GM12878 (cell line): ENCODE data around the gene VCL. TPM values are rescaled to one million over a fixed set of nuclear protein-coding genes. Genes with fewer than 3 reads are reported as not detected.

Source experiments
- ATAC-seq: fragments of 200-7000 bp; cut with Tn5 transposase; 3 replicates; pipeline ENCODE4 v1.9.1; 2020; ENCODE audit warnings: mild to moderate bottlenecking, moderate library complexity
- BruUV-seq: library from RNA; stranded (reverse); fragments of 400-500 nt; replicated peaks from 2 replicates; lab custom pipeline; 2021; lab: Mats Ljungman, UMichigan
- CTCF ChIA-PET: fragments of 300-600 bp; sonication (Branson Sonifier 250); formaldehyde crosslinking; extraction: SDS; loops from one replicate; lab custom pipeline; 2021; ENCODE audit warnings: inconsistent platforms; lab: Yijun Ruan, JAX
- POLR2A ChIA-PET: fragments of 350-600 bp; formaldehyde crosslinking; extraction: SDS; loops from one replicate; lab custom pipeline; 2021; ENCODE audit warnings: inconsistent platforms; lab: Charles Lee
- RAD21 ChIA-PET: fragments of 300-600 bp; sonication (Branson Sonifier 250); formaldehyde crosslinking; loops from one replicate; lab custom pipeline; 2023; ENCODE audit warnings: antibody characterized with exemption; ENCODE audit not compliant: unreplicated experiment; lab: Charles Lee
- SMC1A ChIA-PET: fragments of 300-600 bp; sonication (Branson Sonifier 250); formaldehyde crosslinking; loops from one replicate; lab custom pipeline; 2023; ENCODE audit not compliant: unreplicated experiment, uncharacterized antibody; lab: Charles Lee
- DNase-seq: peaks from one replicate; pipeline ENCODE4 v3.0.0-alpha.2; 2011; ENCODE audit warnings: low read depth, low spot score
- FAIRE-seq: peaks from 3 replicates; lab custom pipeline; 2011; peaks lifted over from hg19 to GRCh38; lab: Jason Lieb, UNC
- H2AFZ ChIP-seq: 2 replicates; pipeline ENCODE4 v1.6.0; 2011; ENCODE audit warnings: low read depth, low read length, control low read depth; ENCODE audit not compliant: control insufficient read depth
- H3K27ac ChIP-seq: 2 replicates; pipeline ENCODE4 v1.5.1; 2011; ENCODE audit warnings: control low read depth; ENCODE audit not compliant: control insufficient read depth, insufficient read depth
- H3K27me3 ChIP-seq, 2 experiments: replicated peaks in 1 of 2; 2 replicates each; pipeline versions ENCODE4 v1.6.0 to v1.6.1; 2011; ENCODE audit warnings: low read length in 1 of 2; ENCODE audit not compliant: control insufficient read depth in 2 of 2, insufficient read depth in 2 of 2
- H3K36me3 ChIP-seq, 2 experiments: 2 replicates each; pipeline ENCODE4 v1.5.1; 2011; ENCODE audit warnings: low read length in 1 of 2; ENCODE audit not compliant: control insufficient read depth in 2 of 2, insufficient read depth in 2 of 2
- H3K4me1 ChIP-seq: 2 replicates; pipeline ENCODE4 v1.6.1; 2011; ENCODE audit warnings: mild to moderate bottlenecking, low read length, moderate library complexity, mixed read lengths; ENCODE audit not compliant: control insufficient read depth, insufficient read depth
- H3K4me2 ChIP-seq: 2 replicates; pipeline ENCODE4 v1.6.0; 2011; ENCODE audit warnings: control low read depth; ENCODE audit not compliant: control insufficient read depth, insufficient read depth
- H3K4me3 ChIP-seq: fragments of 200-600 bp; sonication (generic); 2 replicates; pipeline ENCODE4 v1.5.1; 2016
- H3K79me2 ChIP-seq: 2 replicates; pipeline ENCODE4 v1.6.0; 2011; ENCODE audit warnings: low read length; ENCODE audit not compliant: control insufficient read depth, insufficient read depth
- H3K9ac ChIP-seq: 2 replicates; pipeline ENCODE4 v1.8.0; 2011; ENCODE audit warnings: low read length, control low read depth, mixed read lengths; ENCODE audit not compliant: control insufficient read depth, insufficient read depth
- H3K9me3 ChIP-seq: replicated peaks from 3 replicates; pipeline ENCODE4 v1.5.1; 2011; ENCODE audit warnings: mild to moderate bottlenecking, low read length; ENCODE audit not compliant: control insufficient read depth, insufficient read depth
- H4K20me1 ChIP-seq: 2 replicates; pipeline ENCODE4 v1.6.0; 2011; ENCODE audit not compliant: control insufficient read depth, insufficient read depth
- BRCA1 ChIP-seq: IDR thresholded peaks from 2 replicates; pipeline ENCODE4 v1.6.1; 2011; ENCODE audit warnings: low read depth, low read length, improper control_type of control experiment
- FOXK2 ChIP-seq: fragments of 450-650 bp; IDR thresholded peaks from 2 replicates; pipeline ENCODE4 v1.6.1; 2017; ENCODE audit warnings: mild to moderate bottlenecking, moderate library complexity
- FOXM1 ChIP-seq: IDR thresholded peaks from 2 replicates; pipeline ENCODE4 v1.6.1; 2012; ENCODE audit warnings: low read depth, mild to moderate bottlenecking, inconsistent platforms, low read length, moderate library complexity
- RELB ChIP-seq: fragments of 450-650 bp; IDR thresholded peaks from 2 replicates; pipeline ENCODE4 v1.6.1; 2017; ENCODE audit warnings: low read depth, mild to moderate bottlenecking, moderate library complexity
- RUNX3 ChIP-seq: IDR thresholded peaks from 2 replicates; pipeline ENCODE4 v1.6.1; 2012; ENCODE audit warnings: low read length, inconsistent platforms
- SIN3A ChIP-seq: IDR thresholded peaks from 2 replicates; pipeline ENCODE4 v1.6.1; 2012; ENCODE audit warnings: low read depth, low read length, improper control_type of control experiment
- SKIL ChIP-seq: fragments of 450-650 bp; IDR thresholded peaks from 2 replicates; pipeline ENCODE4 v1.6.1; 2017; ENCODE audit warnings: mild to moderate bottlenecking, low read depth, inconsistent platforms; ENCODE audit not compliant: poor library complexity, severe bottlenecking
- WRNIP1 ChIP-seq: IDR thresholded peaks from 2 replicates; pipeline ENCODE4 v1.6.1; 2011; ENCODE audit warnings: low read depth, low read length, improper control_type of control experiment, borderline replicate concordance
- YY1 ChIP-seq: IDR thresholded peaks from 2 replicates; pipeline ENCODE4 v1.6.1; 2011; ENCODE audit warnings: low read depth, mild to moderate bottlenecking, low read length
- WGBS: methylation state at CpG from one replicate; pipeline ENCODE4 v1.1.6; 2016; ENCODE audit warnings: low lambda C conversion rate; ENCODE audit not compliant: insufficient replicate concordance, insufficient coverage; ENCODE audit errors: missing lambda C conversion rate; 5-methylcytosine and 5-hydroxymethylcytosine counted together
- in situ Hi-C: fragments of 300-500 bp; cut with MboI; formaldehyde crosslinking; loops from 9 replicates; pipeline ENCODE4 v1.14.3; 2018; ENCODE audit warnings: mixed read lengths
- intact Hi-C: fragments of 100-400 bp; cut with micrococcal nuclease; formaldehyde crosslinking; loops from one replicate; pipeline ENCODE4 v1.14.2; 2022; ENCODE audit not compliant: unreplicated experiment
- polyA plus RNA-seq, 11 experiments: library from polyadenylated mRNA; depleted of rRNA in 4 of 11; unstranded in 6 of 11; stranded (reverse) in 5 of 11; fragments of >200 nt; fragmentation: Nextera tagmentation in 4 of 11; fragmentation: Illumina TruSeq in 1 of 11; extraction: Ambion mirVana in 4 of 11; extraction: Trizol in 1 of 11; gene quantifications; 1 replicate in 1 of 11; 2 replicates in 10 of 11; pipeline versions ENCODE4 v1.2.1 to v1.2.3, GENCODE V29; 2011 to 2016; ENCODE audit warnings: inconsistent platforms in 2 of 11, missing spikeins in 2 of 11, low read depth in 1 of 11
- total RNA-seq, 4 experiments: library from RNA; depleted of rRNA in 3 of 4; stranded (reverse); fragments of >200 nt in 3 of 4; fragmentation: Illumina TruSeq in 1 of 4; extraction: Trizol in 1 of 4; gene quantifications; 2 replicates each; pipeline versions ENCODE4 v1.2.1 to v1.2.3, GENCODE V29; 2013 to 2021

The VCL gene
- total and polyA plus RNA-seq, 10 of the 15 experiments (the other 5 are each of a cell fraction or from before 2014, with no cell fraction given), result 6.7 to 54.6 (median 24.3) TPM

DNA sequence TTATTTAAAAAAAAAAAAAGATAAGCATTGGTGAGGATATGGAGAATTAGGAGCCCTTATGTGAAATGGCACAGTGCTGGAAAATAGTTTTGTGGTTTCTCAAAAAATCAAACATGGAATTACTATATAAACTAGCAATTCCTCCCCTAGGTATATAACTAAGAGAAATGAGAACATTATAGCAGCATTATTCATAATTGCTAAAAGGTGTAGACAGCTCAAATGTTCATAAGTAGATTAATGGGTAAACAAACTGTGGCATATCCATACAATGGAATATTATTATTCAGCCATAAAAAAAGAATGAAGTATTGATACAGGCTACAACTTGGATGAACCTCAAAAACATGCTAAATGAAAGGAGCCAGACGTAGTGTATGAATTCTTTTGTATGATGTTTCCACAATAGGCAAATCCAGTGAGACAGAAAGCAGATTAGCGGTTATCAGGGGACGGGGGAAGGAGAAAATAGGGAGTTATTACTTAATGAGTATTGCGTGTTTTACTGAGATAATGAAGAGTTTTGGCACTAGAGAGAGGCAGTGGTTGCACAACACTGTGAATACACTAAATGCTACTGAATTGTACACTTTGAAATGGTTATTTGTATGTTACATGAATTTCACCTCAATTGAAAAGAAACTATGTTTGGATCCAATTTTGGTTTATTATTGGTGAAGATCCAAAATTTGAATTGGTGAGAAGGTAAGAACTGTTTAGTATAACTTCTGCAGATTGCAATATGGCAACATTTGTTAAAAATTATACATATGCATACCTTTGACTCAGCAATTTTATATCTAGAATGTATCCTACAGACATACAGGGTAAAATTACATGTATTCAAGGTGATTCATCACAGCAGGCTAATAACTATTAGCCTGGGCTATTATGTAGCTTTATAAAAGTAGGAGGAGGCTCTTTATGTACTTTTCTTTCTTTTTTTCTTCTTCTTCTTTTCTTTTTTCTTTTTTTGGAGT is 69.7 kb downstream of the VCL start:
- Histone ChIP-seq H3K36me3 (no peaks in the 10 kb centered on the region), H3K9ac (no peak overlapping the region), H2AFZ (no peak overlapping the region), H4K20me1 (no peaks in the 10 kb centered on the region), H3K79me2 (no peaks in the 10 kb centered on the region), H3K4me2 (no peak overlapping the region), H3K4me1 (no peaks in the 10 kb centered on the region), H3K4me3 (no peak overlapping the region), H3K27ac (no peak overlapping the region), H3K27me3 (no peaks in the 10 kb centered on the region), H3K9me3 (no peaks in the 10 kb centered on the region; the same call in 2 of the 3 replicates)
- ChIA-PET POLR2A (interaction anchor here (0.7 kb wide), 1 partner anchor 85 kb away, joined by 3 read pairs; no protein-coding TSS in a partner anchor), RAD21 (no interaction called here), SMC1A (interaction anchor here (1.0 kb wide), 2 partner anchors 11 to 14 kb away, joined by 3 read pairs; no protein-coding TSS in a partner anchor), CTCF (interaction anchor here (0.6 to 1.0 kb wide), 2 partner anchors 68 to 236 kb away, joined by 3 read pairs; no protein-coding TSS in a partner anchor)
- no peak for ATAC-seq
- intact Hi-C loops (no loop called here), in situ Hi-C loops (no loop called here)
- no peak for FAIRE-seq
- TF ChIP-seq FOXK2, result no peak
- TF ChIP-seq WRNIP1, result no peak
- no peak for TF ChIP-seq RUNX3
- TF ChIP-seq FOXM1, result no peak
- no peak for TF ChIP-seq BRCA1
- TF ChIP-seq SIN3A, result no peak
- TF ChIP-seq RELB, result no peak
- no peak for TF ChIP-seq YY1
- TF ChIP-seq SKIL, result no peak
- DNase-seq, result no peak
- WGBS, result 78% methylated on average over 4 of the region's 4 CpGs
- no TSS peak for BruUV-seq
